SKM-1 (cell line): Measurements from ENCODE around the gene TRPT1.
A peak's percentile ranks its signal among the peaks of the same experiment; 100 is the strongest.
"Not testable (repeated sequence)": the region's sequence is repeated elsewhere in the genome, so short reads cannot be mapped to it uniquely, and the experiment has no call there.

Experiments
- DNase-seq: peaks from one replicate; lab custom pipeline; 2025; ENCODE audit not compliant: unreplicated experiment; lab: John Stamatoyannopoulos, UW

Gene TRPT1

GRCh38 chr11:64258946-64259532 lies 33.1 kb upstream of the TRPT1 start:
- no peak for DNase-seq

- DNase-seq, result no peak
These were observed 32.4 kb upstream of the TRPT1 start for GRCh38 chr11:64258356-64258755.

GRCh38 chr11:64256300-64256699 lies 30.3 kb upstream of the TRPT1 start:
- no peak for DNase-seq

GRCh38 chr11:64255135-64256128 lies 29.4 kb upstream of the TRPT1 start:
- DNase-seq, result no peak

- no peak for DNase-seq
These were observed 28.3 kb upstream of the TRPT1 start for GRCh38 chr11:64254326-64254725.

- no peak for DNase-seq
These were observed 27.5 kb upstream of the TRPT1 start for GRCh38 chr11:64253481-64253880.

GRCh38 chr11:64253043-64253442 lies 27.1 kb upstream of the TRPT1 start:
- no peak for DNase-seq

- DNase-seq, result no peak
These were observed 26.3 kb upstream of the TRPT1 start for GRCh38 chr11:64252003-64252872.

GRCh38 chr11:64251753-64252002 lies 25.7 kb upstream of the TRPT1 start:
- no peak for DNase-seq

- no peak for DNase-seq
These were observed 25.2 kb upstream of the TRPT1 start, which contains the start of gene PLCB3 for GRCh38 chr11:64251016-64251752. Gene PLCB3, plus strand, starts transcription at chr11:64251530. Its CDS starts 120 bp downstream, at chr11:64251650.

- no peak for DNase-seq
These were observed 24.5 kb upstream of the TRPT1 start for GRCh38 chr11:64250415-64251015.

- DNase-seq, result no peak
These were observed 23.8 kb upstream of the TRPT1 start for GRCh38 chr11:64249563-64250414.

- no peak for DNase-seq
These were observed 23.1 kb upstream of the TRPT1 start for GRCh38 chr11:64249038-64249437.

GRCh38 chr11:64248578-64248977 lies 22.6 kb upstream of the TRPT1 start:
- no peak for DNase-seq

- DNase-seq, result no peak
These were observed 21.9 kb upstream of the TRPT1 start for GRCh38 chr11:64247729-64248531.

- peak; percentile 59 for DNase-seq
These were observed 21.1 kb upstream of the TRPT1 start, which contains the start of gene PPP1R14B for GRCh38 chr11:64246871-64247728. Gene PPP1R14B, minus strand, starts transcription at chr11:64246943. Its CDS starts 270 bp downstream, at chr11:64246673.

- not testable (repeated sequence) for DNase-seq
These were observed 20.6 kb upstream of the TRPT1 start for GRCh38 chr11:64246621-64246870.
